ENCODE measurements around the gene WDFY2. TPM values are rescaled to one million over a fixed set of nuclear protein-coding genes. Genes with fewer than 3 reads are reported as not detected.

The WDFY2 gene
- total RNA-seq, 6 experiments from 2014 or later, result 11.4 to 15.7 (median 13.4) TPM

- no peak overlapping the region for H3K27ac Mint-ChIP-seq
- peaks cover 19% of the 10 kb centered on the region for H3K9me3 Mint-ChIP-seq
- no peaks in the 10 kb centered on the region for H3K27me3 Mint-ChIP-seq (ENCODE audit: insufficient read depth)
- peaks cover 5% of the 10 kb centered on the region; the same call in 1 of the 2 replicates for H3K4me1 Mint-ChIP-seq (ENCODE audit: low read depth)
- TF ChIP-seq CTCF (IDR thresholded peaks at IDR 0.05), result no peak
- no peak overlapping the region for H3K4me3 Mint-ChIP-seq
- H3K36me3 Mint-ChIP-seq (ENCODE audit: low read depth), result peaks cover 59% of the 10 kb centered on the region
- no peak for DNase-seq
These were observed 162.5 kb downstream of the WDFY2 start for GRCh38 chr13:51746802-51747201.

- Mint-ChIP-seq H3K36me3 (ENCODE audit: low read depth) (peaks cover 64% of the 10 kb centered on the region), H3K27ac (no peak overlapping the region), H3K9me3 (peaks cover 19% of the 10 kb centered on the region), H3K4me1 (ENCODE audit: low read depth) (peaks cover 5% of the 10 kb centered on the region; the same call in 1 of the 2 replicates), H3K4me3 (no peak overlapping the region), H3K27me3 (ENCODE audit: insufficient read depth) (no peaks in the 10 kb centered on the region)
- TF ChIP-seq CTCF (IDR thresholded peaks at IDR 0.05), result no peak
- DNase-seq, result no peak
These were observed 163.5 kb downstream of the WDFY2 start for GRCh38 chr13:51747438-51748434.

GRCh38 chr13:51756651-51757050 lies 172.4 kb downstream of the WDFY2 start:
- DNase-seq, result no peak
- Mint-ChIP-seq H3K4me1 (ENCODE audit: low read depth) (peaks cover 43% of the 10 kb centered on the region), H3K4me3 (no peak overlapping the region), H3K27ac (no peak overlapping the region; the same call in 1 of the 2 replicates), H3K36me3 (ENCODE audit: low read depth) (peaks cover 50% of the 10 kb centered on the region), H3K9me3 (no peaks in the 10 kb centered on the region), H3K27me3 (ENCODE audit: insufficient read depth) (peaks cover 1% of the 10 kb centered on the region)
- no peak for TF ChIP-seq CTCF (IDR thresholded peaks at IDR 0.05)

- no peak for TF ChIP-seq CTCF (IDR thresholded peaks at IDR 0.05)
- Mint-ChIP-seq H3K9me3 (no peaks in the 10 kb centered on the region), H3K27ac (peak overlapping the region; percentile 83), H3K27me3 (ENCODE audit: insufficient read depth) (peaks cover 1% of the 10 kb centered on the region; the same call in 1 of the 2 replicates), H3K36me3 (ENCODE audit: low read depth) (peaks cover 44% of the 10 kb centered on the region), H3K4me1 (ENCODE audit: low read depth) (peaks cover 62% of the 10 kb centered on the region), H3K4me3 (peak overlapping the region; percentile 50)
- peak; percentile 20 for DNase-seq
These were observed 174.4 kb downstream of the WDFY2 start for GRCh38 chr13:51758691-51759090.

GRCh38 chr13:51759240-51759639 lies 175.0 kb downstream of the WDFY2 start:
- Mint-ChIP-seq H3K4me1 (ENCODE audit: low read depth) (peaks cover 67% of the 10 kb centered on the region), H3K4me3 (peak overlapping the region; percentile 50), H3K9me3 (no peaks in the 10 kb centered on the region), H3K36me3 (ENCODE audit: low read depth) (peaks cover 40% of the 10 kb centered on the region), H3K27me3 (ENCODE audit: insufficient read depth) (peaks cover 1% of the 10 kb centered on the region; the same call in 1 of the 2 replicates), H3K27ac (peak overlapping the region; percentile 83)
- DNase-seq, result peak; percentile 55
- no peak for TF ChIP-seq CTCF (IDR thresholded peaks at IDR 0.05)
